Thyroid gland (tissue), 4 donors: ENCODE data around the gene SENP5. TPM values are rescaled to one million over a fixed set of nuclear protein-coding genes. Genes with fewer than 3 reads are reported as not detected.
"Not testable (repeated sequence)": the region's sequence is repeated elsewhere in the genome, so short reads cannot be mapped to it uniquely, and the experiment has no call there.

Source experiments
- DNase-seq, 2 donors: peaks; one replicate each; pipeline ENCODE4 v3.0.0-alpha.2; 2019
- H3K27ac ChIP-seq, 3 donors: fragments of 200-600 bp; sonication (generic); 1 replicate in 2 of 3; 2 replicates in 1 of 3; pipeline ENCODE4 v1.5.1; 2016 to 2019; ENCODE audit warnings: mild to moderate bottlenecking in 1 of 3, moderate library complexity in 1 of 3
- H3K27me3 ChIP-seq: fragments of 200-600 bp; sonication (generic); one replicate; pipeline ENCODE4 v1.5.1; 2019
- H3K36me3 ChIP-seq, 2 donors: fragments of 200-600 bp; sonication (generic); one replicate each; pipeline ENCODE4 v1.5.1; 2016 to 2019
- H3K4me1 ChIP-seq, 2 donors: fragments of 200-600 bp; sonication (generic); one replicate each; pipeline ENCODE4 v1.5.1; 2017 to 2019
- H3K4me3 ChIP-seq, 3 donors: fragments of 200-600 bp; sonication (generic); replicated peaks in 1 of 3; 1 replicate in 2 of 3; 2 replicates in 1 of 3; pipeline ENCODE4 v1.5.1; 2016; ENCODE audit warnings: mild to moderate bottlenecking in 1 of 3
- H3K9me3 ChIP-seq: fragments of 200-600 bp; sonication (generic); one replicate; pipeline ENCODE4 v1.5.1; 2017
- CTCF ChIP-seq, 6 experiments: fragments of 200-600 bp in 3 of 6; fragments of 450-650 bp in 3 of 6; sonication (generic) in 3 of 6; IDR thresholded peaks; one replicate each; pipeline ENCODE4 v1.5.1; 2016 to 2019; ENCODE audit warnings: antibody characterized with exemption in 6 of 6, mild to moderate bottlenecking in 2 of 6, inconsistent platforms in 1 of 6, moderate library complexity in 1 of 6
- POLR2A ChIP-seq, 2 donors: fragments of 450-650 bp; IDR thresholded peaks; one replicate each; pipeline ENCODE4 v1.6.1; 2017; ENCODE audit warnings: antibody characterized with exemption in 2 of 2, mild to moderate bottlenecking in 2 of 2, moderate library complexity in 1 of 2
- WGBS, 2 donors: methylation state at CpG; one replicate each; pipeline ENCODE4 v1.1.5; 2017; 5-methylcytosine and 5-hydroxymethylcytosine counted together
- intact Hi-C: fragments of 100-400 bp; cut with DNase I; formaldehyde crosslinking; loops from one replicate; pipeline ENCODE4 v1.15.1; 2023
- total RNA-seq, 4 donors: library from RNA; depleted of rRNA; stranded (reverse); fragments of >200 nt; gene quantifications; one replicate each; pipeline ENCODE4 v1.2.3, GENCODE V29; 2016

Gene SENP5
- total RNA-seq, 4 donors from 2014 or later: 37.4 to 67.2 (median 50.9) TPM

GRCh38 chr3:196867155-196867506 lies 589 bp upstream of the SENP5 start:
- TF ChIP-seq POLR2A (IDR thresholded peaks at IDR 0.05) (no peak), CTCF (IDR thresholded peaks at IDR 0.05) (no peak)
- 24 to 26% methylated on average over 6 of the region's 6 CpGs for WGBS, 2 donors
- intact Hi-C loops: no loop called here
- Histone ChIP-seq H3K27me3 (no peaks in the 10 kb centered on the region), H3K4me1 (peaks cover 11 to 15% of the 10 kb centered on the region in 2 donors), H3K9me3 (no peaks in the 10 kb centered on the region), H3K4me3 (peak overlapping the region in 2 of 3 donors; percentile 77 to 97), H3K27ac (peak overlapping the region; percentile 67 to 94 (median 83)), H3K36me3 (no peaks in the 10 kb centered on the region)
- no peak for DNase-seq

- H3K4me1 ChIP-seq: peaks cover 15 to 22% of the 10 kb centered on the region in 2 donors
- WGBS, 2 donors: 1% methylated on average over 18 to 22 of the region's 29 CpGs
- no peaks in the 10 kb centered on the region for H3K27me3 ChIP-seq
- no peak for TF ChIP-seq CTCF (IDR thresholded peaks at IDR 0.05)
- no peak for TF ChIP-seq POLR2A (IDR thresholded peaks at IDR 0.05)
- H3K27ac ChIP-seq: peak overlapping the region; percentile 52 to 83 (median 72)
- H3K9me3 ChIP-seq: no peaks in the 10 kb centered on the region
- no peak for DNase-seq
- H3K36me3 ChIP-seq: no peaks in the 10 kb centered on the region
- peak overlapping the region; percentile 64 to 97 (median 91) for H3K4me3 ChIP-seq
- intact Hi-C loops: loop anchor here (2.0 kb wide), 1 partner anchor 75 kb away; the partner anchor contains the start of gene NCBP2
Measured at GRCh38 chr3:196868297-196868661, 559 bp downstream of the SENP5 start.

GRCh38 chr3:196872316-196872715 lies 4.6 kb downstream of the SENP5 start:
- Histone ChIP-seq H3K27me3 (no peaks in the 10 kb centered on the region), H3K4me1 (peaks cover 15 to 22% of the 10 kb centered on the region in 2 donors), H3K27ac (no peak overlapping the region), H3K4me3 (no peak overlapping the region), H3K9me3 (no peaks in the 10 kb centered on the region), H3K36me3 (no peaks in the 10 kb centered on the region)
- no peak for DNase-seq
- WGBS, 2 donors: 82 to 83% methylated on average over 4 of the region's 4 CpGs
- TF ChIP-seq POLR2A (IDR thresholded peaks at IDR 0.05): no peak
- no peak for TF ChIP-seq CTCF (IDR thresholded peaks at IDR 0.05)
- intact Hi-C loops: no loop called here

GRCh38 chr3:196874511-196875094 lies 6.9 kb downstream of the SENP5 start:
- H3K4me3 ChIP-seq, DNase-seq, H3K27ac ChIP-seq, H3K9me3 ChIP-seq, H3K36me3 ChIP-seq, H3K27me3 ChIP-seq, intact Hi-C loops: not testable (repeated sequence)
- peaks cover 4 to 13% of the 10 kb centered on the region in 2 donors for H3K4me1 ChIP-seq
- WGBS, 2 donors: 90 to 94% methylated on average over 7 of the region's 7 CpGs

GRCh38 chr3:196875258-196875657 lies 7.5 kb downstream of the SENP5 start:
- H3K27me3 ChIP-seq: no peaks in the 10 kb centered on the region
- no peak for TF ChIP-seq POLR2A (IDR thresholded peaks at IDR 0.05)
- no peak for TF ChIP-seq CTCF (IDR thresholded peaks at IDR 0.05)
- H3K36me3 ChIP-seq: no peaks in the 10 kb centered on the region
- no peak overlapping the region for H3K4me3 ChIP-seq
- H3K9me3 ChIP-seq: no peaks in the 10 kb centered on the region
- H3K27ac ChIP-seq: no peak overlapping the region
- peaks cover 4 to 8% of the 10 kb centered on the region in 2 donors for H3K4me1 ChIP-seq
- no peak for DNase-seq
- intact Hi-C loops: no loop called here
- WGBS, 2 donors: 82 to 84% methylated on average over 2 of the region's 2 CpGs
